HG03108 (cell line): Measurements from ENCODE around the gene TBL1Y.
"Not testable (repeated sequence)": the region's sequence is repeated elsewhere in the genome, so short reads cannot be mapped to it uniquely, and the experiment has no call there.

Experiments used
- ATAC-seq: cut with Tn5 transposase; IDR thresholded peaks from one replicate; pipeline ENCODE4 v1.9.1; 2021; ENCODE audit warnings: moderate library complexity; ENCODE audit not compliant: unreplicated experiment

Gene TBL1Y

DNA sequence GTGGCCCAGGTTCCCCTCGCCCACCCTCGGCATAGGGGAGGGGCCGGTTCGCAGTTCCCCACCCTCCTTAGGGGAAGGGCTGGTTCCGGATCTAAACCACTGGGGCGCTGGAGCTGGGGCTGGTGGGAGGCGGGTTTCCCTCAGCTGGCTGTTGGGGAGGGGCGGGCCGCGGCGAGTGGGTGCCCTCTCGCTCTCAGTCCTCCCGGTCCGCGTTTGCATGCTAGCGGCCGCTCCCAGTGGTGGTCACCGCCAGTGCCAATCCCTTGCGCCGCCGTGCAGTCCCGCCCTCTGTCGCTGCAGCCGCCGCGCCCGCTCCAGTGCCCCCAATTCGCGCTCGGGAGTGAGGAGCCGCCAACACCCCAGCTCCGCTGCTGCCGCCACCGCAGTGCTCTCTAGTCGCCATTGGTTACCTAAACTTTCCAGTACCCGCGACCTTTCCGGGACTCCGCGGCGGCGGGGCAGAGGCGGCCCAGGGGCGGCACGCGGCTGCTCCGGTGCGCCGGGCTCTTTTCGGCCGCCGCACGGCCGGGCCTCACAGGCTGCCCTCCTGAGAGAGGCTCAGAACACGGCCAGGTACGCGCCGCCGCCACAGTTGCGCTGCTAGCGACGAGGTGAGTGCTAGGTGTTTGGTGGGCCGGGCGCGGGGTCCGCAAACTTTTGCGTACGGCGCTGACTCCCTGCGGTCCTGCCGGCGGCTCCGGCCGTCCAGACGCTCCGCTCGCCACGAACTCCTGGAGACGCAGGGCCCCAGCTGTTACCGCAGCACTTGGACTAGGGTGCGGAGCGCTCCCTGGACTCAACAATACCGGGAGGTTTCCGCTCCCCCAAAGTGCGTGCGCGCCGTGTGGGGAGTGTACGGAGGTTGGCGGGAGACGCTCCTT, at the start of gene TBL1Y:
Gene TBL1Y (plus strand): TSS at position 326 of the 881 bp plus-strand sequence. CDS start 114,388 bp downstream, outside the sequence.
- ATAC-seq = no peak

DNA sequence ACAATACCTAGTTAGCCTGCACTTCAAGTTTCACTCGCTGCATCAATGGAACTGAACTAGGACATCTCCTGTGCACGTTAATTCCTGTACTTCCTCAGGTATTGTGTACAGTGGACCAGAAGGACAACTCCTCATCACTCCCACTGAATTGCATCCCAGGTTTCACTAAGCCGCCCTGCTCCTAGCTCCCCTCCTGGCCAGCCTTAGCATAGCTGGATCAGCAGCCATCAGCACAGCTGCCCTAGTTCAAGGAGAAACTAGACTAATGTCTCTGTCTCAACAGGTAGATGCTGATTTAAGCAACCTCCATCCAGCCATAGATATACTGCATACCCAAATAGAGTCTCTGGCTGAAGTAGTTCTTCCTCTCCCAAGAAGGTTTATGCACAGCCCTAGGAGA, 16.0 kb upstream of the TBL1Y start:
- ATAC-seq = no peak

DNA sequence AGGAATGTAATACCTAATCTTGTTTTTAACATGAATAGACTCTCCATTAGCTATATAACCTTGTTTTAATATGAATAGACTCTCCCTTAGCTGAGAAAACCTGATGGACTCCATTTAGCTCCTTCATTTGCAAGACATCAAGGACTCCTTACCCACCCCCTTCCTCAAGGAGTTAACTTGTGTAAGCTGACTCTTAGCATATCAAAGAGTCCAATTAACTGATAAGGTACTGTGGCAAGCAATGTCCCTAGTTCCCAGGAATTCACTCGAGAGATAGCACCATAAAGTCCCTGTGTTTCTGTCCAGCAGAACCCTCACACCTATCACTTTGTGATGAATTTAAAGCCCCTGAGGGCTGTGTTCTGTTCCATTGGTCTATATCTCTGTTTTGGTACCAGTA, 15.3 kb upstream of the TBL1Y start:
- ATAC-seq = no peak

DNA sequence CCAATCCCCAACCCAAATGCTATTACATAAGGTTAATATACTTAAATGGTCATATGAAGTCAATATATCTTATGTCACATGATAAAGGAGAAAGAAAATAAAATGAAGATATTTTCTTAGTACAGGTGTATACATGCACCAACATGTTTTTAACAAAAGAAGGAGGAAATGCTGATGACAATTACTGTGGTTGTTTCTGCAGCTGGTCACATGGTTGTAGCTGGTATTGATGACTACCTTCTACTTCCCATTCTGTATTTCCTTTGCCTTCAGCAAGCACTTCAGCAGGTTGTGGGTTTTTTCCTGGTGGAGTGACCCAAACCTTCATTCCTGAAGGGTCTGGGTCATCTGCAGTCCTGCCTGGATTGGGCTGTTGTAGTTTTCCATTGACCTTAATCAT, 8.4 kb upstream of the TBL1Y start:
- ATAC-seq = not testable (repeated sequence)

DNA sequence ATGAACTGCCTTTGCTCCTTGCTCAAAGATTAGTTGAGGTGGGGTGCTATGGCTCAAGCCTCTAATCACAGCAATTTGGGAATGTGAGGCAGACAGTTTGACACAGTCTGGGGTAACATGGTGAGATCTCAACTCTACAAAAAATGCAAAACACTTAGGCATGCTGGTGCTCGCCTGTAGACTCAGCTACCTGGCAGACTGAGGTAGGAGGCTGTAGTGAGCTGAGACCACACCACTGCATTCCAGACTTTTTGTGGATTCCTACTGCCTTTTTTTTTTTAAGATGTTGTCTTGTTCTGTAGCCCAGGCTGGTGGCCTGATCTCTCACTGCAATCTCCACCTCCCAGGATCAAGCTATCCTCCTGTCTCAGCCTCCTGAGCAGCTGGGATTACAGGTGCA, 2.9 kb upstream of the TBL1Y start:
- no peak for ATAC-seq

DNA sequence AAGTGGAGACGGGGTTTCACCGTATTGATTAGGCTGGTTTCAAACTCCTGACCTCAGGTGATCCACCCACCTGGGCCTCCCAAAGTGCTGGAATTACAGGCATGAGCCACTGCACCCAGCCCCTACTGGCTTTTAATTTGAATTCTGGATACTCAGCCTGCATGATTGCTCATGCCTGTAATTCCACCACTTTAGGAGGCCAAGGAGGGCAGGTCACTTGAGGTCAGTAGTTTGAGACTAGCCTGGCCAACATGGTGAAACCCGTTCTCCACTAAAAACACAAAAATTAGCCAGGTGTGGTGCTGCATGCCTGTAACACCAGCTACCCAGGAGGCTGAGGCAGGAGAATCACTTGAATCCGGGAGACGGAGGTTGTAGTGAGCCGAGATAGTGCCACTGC, 2.5 kb upstream of the TBL1Y start:
- ATAC-seq = not testable (repeated sequence)

DNA sequence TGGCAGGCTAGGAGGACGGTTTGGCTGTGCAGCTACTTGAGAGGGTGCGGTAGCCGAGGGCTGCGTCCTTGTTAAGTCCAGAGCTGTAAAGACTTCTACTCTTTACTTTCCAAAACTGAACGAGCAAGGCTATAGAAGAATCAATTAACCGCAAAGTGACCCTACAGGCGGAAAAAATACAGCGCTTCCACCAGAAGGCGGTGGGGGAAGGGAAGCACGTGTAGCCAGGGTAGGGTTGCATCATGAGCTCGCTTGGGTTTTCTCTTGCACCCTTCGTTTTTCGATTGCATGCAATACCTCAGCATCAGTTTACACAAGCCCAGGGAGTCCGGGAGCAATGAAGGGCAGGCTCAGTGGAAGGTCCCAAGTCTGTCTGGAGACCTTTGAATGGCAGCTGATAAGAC, 1.4 kb upstream of the TBL1Y start:
- no peak for ATAC-seq

DNA sequence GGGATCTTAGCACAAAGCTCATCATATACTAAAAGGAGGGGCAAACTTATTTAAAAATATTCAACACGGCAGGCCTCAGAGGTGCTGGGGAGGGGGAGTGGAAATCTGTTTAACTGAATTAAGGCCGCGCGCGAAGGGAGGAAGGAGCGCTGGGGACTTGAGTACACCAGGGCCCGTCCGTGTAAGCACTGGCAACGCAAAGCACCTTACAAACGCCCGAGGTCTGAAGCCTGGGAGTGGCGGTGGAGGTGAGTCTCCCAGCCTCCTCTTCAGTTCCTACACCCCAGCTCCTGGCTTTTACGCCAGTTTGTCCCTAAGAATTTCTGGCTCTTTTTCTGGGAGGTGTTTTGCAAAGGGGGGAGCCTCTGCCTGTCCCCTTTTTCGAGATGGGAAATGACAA, 641 bp upstream of the TBL1Y start:
- no peak for ATAC-seq

DNA sequence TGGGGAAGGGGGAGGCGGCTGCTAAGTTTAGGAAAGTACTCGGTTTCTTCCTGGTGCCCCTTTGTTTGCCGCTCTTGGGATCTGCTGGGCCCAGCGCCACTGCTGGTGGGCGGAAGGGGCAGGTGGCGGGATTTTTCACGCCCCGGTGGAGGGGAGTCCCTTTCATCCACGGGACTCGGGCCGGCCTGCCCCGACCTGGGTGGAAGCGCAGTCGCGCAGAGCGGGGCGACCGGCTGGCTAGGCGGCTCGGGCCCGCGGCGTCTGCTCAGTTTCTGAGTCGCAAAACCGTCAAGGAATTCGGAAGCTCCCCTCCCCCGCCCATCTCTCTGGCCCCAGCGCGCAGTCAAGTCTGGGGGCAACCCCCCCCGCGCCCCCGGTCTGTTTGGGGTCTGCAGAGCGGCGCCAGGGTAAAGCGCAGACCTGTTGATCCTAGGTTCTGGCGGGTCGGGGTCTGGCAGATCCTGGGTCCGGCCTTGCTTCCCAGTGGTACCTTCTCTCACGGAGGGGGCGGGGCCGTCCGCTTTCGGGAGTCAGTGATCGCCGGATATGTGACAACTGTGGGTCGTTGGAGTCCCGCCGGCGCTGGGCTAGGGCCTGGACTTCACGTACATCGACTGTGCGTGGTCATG, 870 bp downstream of the TBL1Y start, which contains the start of gene AMELY:
Gene AMELY (minus strand): TSS at position 500 of the 629 bp plus-strand sequence. CDS start 39,144 bp downstream, outside the sequence.
- ATAC-seq = no peak

DNA sequence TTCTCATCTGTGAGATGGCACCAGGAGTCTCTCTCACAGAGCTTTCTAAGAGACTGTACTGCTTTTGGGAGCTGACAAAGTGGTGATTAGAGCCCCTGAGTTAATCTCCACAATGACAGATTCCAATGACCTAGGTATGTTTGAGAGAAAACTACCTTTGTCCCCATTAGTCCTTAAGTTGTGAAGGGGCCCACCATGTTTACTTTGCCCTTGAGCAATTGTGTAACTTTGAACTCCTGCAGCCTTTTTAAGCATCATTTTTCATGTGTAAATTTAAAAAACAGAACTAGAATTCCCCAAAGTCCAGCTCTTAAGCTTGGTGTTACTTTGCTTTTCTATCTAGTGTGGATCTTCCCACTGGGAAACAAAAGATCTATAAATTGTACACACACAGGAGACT, 2.9 kb downstream of the TBL1Y start:
- no peak for ATAC-seq

DNA sequence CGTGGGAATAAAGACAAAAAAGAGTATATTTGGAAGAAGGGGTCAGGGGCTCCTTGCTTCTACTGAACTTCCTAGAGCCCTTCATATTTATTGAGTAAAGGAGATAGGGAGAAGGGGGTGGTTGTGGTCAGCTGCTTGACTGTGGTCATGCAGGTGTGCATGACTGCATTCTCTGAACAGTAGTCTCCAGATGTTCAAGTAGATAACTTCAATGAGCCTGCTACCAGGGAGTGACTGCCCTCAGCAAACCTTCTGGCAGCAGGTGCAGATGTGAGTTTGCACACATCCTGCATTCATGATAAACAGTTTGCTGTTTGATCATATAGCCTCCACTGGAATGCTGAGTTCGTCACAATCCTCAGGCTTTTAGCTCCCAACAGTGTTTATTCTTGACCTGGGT, 10.6 kb downstream of the TBL1Y start:
- no peak for ATAC-seq

DNA sequence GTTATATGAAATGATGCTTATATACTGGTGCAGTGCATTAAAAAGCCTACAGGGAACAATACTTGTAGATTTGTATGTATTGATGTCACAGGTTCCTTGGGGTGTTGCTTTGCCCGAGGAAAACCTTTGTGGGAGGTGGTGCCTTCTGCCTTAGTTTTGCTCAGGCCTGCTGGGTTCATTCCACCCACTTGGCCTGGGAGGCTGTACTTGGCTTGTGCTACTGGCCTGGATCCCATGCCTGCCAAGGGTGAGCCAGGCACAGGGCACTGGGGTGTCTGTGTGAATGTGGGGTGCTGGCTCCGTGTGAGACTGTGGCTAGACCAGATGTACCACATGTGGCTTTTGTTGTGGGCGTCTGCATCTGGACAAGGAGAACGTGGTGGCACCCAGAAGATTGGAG, 17.8 kb downstream of the TBL1Y start:
- no peak for ATAC-seq

DNA sequence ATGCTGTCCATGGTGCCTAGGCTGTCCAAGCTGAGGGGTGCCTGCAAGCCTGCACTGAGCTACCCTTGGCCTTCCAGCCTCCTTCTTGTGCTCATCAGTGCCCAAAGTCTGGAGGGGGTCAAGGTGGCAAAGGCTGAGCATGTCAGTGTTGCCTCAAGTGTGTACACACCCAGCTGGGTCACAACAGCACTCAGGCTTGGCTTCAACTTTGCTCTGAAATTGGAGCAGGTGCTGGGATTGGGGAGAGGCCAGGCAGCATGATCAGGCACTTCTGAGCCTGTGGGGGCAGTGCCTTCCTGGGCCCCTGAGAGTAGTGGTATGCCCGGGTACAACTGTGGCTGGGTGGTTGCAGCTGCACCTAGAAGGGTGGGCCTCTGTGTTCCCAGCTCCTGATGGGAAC, 18.7 kb downstream of the TBL1Y start:
- ATAC-seq = no peak

DNA sequence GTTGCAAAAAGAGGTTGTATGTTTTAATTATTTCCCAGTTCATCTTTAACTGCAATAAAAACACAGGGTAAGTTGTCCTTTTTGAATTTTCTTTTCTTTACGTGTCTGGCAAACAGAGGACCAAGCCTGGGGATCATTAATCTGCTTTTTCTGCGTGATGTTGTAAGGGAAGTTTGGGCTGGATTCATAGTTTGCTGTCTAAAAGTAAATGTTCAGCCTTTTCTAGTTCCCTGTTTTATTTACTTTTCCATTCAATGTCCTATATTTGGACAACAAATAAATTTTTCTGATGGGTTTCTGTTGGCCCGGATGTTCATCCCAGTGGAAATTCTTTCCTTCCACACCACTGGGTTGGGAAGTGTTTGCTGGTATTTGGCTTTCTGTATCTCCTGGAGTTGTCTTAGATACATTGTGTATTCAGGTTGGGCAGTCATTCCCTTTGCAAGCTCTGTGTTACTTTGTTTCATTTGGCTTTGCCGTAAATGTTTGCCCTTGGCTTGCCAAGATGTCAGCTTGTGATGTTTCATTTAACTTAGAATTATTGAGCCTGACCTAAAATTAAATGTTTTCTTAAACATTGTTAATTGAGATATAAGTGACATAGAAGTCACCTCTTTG, 21.4 kb downstream of the TBL1Y start:
- ATAC-seq = no peak

DNA sequence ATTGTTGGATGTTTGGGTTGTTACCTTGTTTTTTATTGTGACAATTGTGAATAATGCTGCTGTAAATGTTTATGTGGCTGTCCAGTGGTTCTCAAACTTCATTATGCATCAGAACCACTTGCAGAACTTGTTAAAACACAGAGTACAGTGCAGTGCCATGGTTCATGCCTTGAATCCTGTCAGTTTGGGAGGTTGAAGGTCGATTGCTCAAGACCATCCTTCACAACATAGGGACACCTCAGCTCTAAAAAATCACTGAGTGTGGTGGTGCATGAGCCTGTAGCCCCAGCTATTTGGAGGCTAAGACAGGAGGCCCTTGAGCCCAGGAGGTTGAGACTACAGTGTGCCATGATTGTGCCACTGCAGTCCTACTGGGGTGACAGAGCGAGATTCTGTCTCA, 25.0 kb downstream of the TBL1Y start:
- no peak for ATAC-seq

DNA sequence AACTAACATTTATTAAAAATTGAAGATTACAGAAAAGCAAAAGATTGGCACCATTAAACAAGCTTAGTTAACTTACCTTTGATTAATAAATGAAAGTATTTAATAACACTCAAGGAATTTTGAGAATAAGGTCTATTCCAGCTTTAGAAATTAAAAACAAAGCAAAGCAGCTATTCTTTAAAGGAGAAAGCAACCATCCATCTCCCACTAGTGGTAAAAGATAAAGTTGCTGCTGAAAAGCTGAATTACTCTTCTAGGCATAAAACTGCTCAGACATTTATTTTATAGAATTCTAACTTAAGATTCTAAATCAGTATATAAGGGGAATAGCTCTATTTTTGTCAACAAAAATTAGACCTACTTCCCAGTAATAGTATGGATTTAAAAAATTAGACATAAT, 37.2 kb downstream of the TBL1Y start:
- ATAC-seq = no peak

DNA sequence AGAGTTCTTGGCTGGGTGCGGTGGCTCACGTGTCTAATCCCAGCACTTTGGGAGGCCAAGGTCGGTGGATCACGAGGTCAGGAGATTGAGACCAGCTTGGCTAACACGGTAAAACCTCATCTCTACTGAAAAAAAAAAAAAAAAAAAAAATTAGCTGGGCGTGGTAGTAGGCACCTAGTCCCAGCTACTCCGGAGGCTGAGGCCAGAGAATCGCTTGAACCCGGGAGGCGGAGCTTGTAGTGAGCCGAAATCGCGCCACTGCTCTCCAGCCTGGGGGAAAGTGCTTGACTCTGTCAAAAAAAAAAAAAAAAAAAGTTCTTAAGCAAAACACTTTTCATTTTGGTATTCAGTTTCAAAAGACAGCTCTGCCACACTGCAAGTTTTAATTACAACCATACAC, 37.9 kb downstream of the TBL1Y start:
- no peak for ATAC-seq

DNA sequence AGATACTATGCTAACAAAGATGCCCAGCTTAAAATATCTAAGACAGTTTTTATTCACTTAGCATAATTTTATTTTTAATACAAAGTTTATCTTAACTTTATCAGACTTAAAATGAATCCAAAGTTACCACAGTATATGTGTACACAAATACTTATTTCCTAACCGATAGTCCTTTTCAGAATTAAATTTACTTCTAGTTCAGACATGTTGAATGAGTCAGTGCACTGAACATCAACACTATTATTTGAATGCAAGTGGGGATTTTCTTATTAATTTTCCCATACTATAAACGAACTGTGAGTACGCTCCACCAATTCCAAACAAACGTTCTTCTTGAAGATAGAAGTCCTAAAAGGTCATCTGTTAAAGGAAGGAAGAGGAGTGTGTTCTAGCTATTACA, 39.5 kb downstream of the TBL1Y start:
- ATAC-seq = no peak

DNA sequence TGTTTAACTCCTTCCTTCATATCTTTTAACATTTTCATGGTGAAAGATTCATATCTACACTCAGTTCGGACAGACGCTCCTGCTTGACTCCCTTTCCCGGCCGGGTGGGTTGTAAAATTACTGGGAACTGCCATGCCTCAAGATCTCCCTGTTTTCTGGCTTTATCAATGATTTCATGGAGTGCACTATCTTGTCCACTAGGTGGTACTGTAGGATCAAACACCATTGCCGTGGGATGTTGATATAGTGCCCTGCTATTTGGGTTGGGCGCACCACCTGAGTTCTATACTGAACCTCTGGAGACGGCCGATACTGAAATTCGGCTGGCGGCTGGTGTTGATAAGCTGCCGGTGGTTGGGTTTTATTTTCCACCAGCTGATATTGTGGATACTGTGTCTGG, 54.2 kb downstream of the TBL1Y start:
- no peak for ATAC-seq

DNA sequence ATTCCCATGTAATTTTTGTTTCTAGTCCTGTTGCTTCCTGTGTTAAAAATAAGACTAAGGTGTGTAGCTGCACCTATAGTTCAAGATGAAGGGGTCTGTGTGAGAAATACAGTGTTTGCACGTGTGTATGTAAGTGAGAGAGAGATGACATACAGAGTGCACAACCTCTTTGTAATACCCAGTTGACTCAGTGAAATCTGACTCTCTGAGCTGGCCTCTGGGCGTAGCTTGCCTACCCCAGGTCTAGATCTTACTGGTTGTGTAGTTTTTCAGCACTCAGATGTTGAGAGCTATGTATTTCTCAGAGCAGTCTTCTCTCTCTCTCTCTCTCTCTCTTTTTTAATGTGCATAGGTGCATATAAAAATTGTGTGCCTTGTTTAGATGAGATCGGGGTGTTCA, 56.0 kb downstream of the TBL1Y start:
- no peak for ATAC-seq

DNA sequence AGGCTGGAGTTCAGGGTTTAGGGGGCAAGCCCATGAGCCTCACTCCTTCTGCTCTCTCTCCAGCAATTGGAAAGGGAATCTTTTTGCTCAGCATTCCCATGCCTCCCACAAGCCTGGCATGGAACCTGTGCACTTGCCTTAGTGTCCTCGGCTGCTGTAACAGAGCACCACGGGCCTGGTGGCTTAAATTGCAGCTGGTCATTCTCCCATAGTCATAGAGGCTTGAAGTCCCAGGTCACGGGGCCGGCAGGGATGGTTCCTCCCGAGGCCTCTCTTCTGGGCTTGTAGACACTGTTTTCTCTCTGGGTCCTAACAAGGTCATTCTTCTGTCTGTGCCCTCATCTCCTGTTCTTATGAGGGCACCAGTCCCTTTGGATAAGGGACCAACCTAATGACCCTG, 57.2 kb downstream of the TBL1Y start:
- no peak for ATAC-seq

DNA sequence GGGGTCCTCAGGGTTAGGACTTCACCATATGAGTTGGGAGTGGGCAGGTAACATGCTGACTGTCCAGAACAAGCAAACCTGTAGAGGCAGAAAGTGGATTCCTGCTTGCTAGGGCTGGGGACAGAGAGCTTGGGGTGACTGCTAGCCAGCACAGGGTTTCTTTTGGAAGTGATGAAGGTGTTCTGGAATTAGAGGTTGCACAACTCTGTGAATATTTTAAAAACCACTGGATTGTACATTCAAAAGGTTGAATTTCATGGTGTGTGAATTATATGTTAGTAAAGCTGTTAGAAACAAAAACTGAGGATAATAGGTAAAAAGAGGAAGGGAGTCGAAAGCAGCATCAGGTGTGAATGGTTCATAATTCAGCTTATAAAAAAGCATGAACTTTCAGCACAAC, 57.7 kb downstream of the TBL1Y start:
- no peak for ATAC-seq
